ENCODE measurements around the gene ADCY5.

Gene ADCY5

DNA sequence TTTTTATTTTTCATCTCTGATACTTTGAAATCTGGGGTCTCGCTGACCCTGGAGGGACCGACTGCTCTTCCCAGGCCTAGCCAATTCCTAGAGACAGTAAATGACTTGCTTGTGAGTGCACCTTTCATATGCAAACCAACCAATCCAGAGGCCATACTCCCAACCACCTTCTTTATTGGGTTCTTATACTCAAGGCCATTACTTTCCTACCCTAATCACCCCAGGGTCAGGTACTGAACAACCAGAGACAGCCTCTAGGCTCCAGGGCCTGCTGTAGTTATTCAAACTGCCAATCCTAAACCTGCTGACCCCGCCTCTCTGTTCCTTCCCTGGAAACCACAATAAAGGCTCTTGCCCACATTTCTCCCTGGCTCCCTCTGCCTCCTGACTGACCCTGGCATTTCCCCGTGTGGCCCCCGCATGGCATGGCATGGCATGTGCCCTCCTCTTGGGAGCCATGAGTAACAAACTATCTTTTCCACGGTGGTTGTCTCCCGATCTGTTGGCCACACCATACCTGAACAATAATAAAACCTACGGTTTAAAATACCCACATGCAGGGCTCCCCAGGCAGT, 42.9 kb downstream of the ADCY5 start:
- Histone ChIP-seq H3K9me3 (ENCODE audit: control insufficient read depth, insufficient read depth, low read depth, low read length) (no peaks in the 10 kb centered on the region), H3K27me3 (ENCODE audit: control insufficient read depth, insufficient read depth, low read length) (peaks cover 13% of the 10 kb centered on the region; the same call in 1 of the 2 replicates), H3K4me3 (ENCODE audit: low read depth, low read length) (no peak overlapping the region), H3K36me3 (ENCODE audit: control insufficient read depth, insufficient read depth, low read length) (no peaks in the 10 kb centered on the region), H3K27ac (ENCODE audit: low read depth, low read length) (no peak overlapping the region), H3K4me1 (ENCODE audit: control insufficient read depth, insufficient read depth, low read length) (peaks cover 11% of the 10 kb centered on the region), H3K9ac (ENCODE audit: low read length) (no peak overlapping the region)

DNA sequence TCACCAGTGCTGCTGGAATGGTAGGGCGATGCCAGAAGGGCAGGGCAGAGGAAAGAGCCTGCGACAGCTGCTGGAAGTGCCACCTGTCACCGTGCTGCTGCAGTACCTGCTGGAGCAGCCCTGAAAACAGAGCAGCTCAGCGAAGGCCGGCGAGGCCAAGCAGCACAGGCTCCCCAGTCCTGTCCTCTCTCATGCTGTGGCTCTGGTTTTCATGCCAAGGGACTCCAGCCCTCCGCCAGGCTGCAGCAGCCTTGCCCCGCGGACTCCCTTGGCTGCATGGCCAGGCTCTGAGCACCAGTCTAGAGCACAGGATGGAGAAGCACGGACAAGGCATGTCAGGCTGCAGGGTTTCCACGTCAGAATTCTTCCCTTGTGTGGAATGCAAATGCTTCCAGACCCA, 43.9 kb downstream of the ADCY5 start:
- H3K27ac ChIP-seq (ENCODE audit: low read depth, low read length), result no peak overlapping the region
- H3K4me3 ChIP-seq (ENCODE audit: low read depth, low read length), result no peak overlapping the region
- peaks cover 10% of the 10 kb centered on the region for H3K4me1 ChIP-seq (ENCODE audit: control insufficient read depth, insufficient read depth, low read length)
- H3K27me3 ChIP-seq (ENCODE audit: control insufficient read depth, insufficient read depth, low read length), result peaks cover 13% of the 10 kb centered on the region; the same call in 1 of the 2 replicates
- H3K9ac ChIP-seq (ENCODE audit: low read length), result no peak overlapping the region
- no peaks in the 10 kb centered on the region for H3K9me3 ChIP-seq (ENCODE audit: control insufficient read depth, insufficient read depth, low read depth, low read length)
- H3K36me3 ChIP-seq (ENCODE audit: control insufficient read depth, insufficient read depth, low read length), result no peaks in the 10 kb centered on the region

DNA sequence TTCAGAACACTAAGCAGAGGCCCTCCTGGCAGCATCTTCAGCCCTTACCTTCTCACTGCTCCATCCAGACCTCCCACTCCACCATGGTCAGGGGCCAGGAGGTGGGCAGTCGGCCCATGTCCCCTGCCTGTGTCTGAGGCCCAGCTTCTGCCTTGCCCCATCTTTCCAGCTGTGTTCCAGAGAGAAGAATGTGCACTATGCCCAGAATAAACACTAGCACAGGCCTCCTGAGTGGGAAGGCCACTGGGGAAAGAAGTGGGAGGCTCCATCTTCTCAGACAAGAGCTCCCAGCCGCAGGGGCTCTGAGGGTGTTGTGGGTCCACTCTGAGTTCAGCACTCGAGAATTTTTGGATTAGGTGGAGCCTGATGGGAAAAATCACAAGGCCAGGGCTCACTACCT, 44.5 kb downstream of the ADCY5 start:
- no peaks in the 10 kb centered on the region for H3K9me3 ChIP-seq (ENCODE audit: control insufficient read depth, insufficient read depth, low read depth, low read length)
- peaks cover 8% of the 10 kb centered on the region for H3K4me1 ChIP-seq (ENCODE audit: control insufficient read depth, insufficient read depth, low read length)
- peaks cover 13% of the 10 kb centered on the region; the same call in 1 of the 2 replicates for H3K27me3 ChIP-seq (ENCODE audit: control insufficient read depth, insufficient read depth, low read length)
- H3K27ac ChIP-seq (ENCODE audit: low read depth, low read length), result no peak overlapping the region
- no peak overlapping the region for H3K9ac ChIP-seq (ENCODE audit: low read length)
- no peak overlapping the region for H3K4me3 ChIP-seq (ENCODE audit: low read depth, low read length)
- no peaks in the 10 kb centered on the region for H3K36me3 ChIP-seq (ENCODE audit: control insufficient read depth, insufficient read depth, low read length)

DNA sequence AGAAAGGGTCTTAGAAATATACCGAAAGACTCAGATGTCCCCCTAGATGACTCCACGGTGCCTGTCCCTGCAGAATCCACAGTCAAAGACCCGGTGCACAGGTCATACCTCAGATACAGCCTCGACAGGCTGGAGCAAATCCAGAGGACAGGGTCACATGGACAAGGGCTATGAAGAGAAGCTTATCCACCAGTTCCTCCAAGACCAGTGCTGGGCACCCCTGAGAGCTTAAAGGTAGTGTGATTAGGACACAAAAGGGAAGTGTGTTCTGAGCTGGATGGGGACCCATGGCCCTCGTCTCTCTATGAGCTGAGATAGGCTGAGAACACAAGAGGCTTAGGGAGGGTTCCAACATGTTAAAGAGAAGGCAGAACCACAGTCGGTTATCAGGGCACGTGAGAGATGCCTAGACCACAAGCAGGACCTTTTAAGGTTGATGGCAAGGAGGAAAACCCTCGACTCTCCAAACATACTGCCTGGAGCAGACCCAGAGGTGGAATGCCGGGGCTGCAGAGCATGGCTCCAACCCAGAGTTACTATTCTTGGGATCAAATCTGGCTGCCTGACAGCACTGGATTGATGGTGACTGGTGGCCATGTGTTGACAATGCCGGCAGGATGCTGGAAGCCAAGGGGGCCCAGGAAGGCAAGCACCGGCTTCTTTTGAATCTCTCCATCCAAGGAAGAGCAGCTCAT, 46.9 kb downstream of the ADCY5 start:
- no peak overlapping the region for H3K9ac ChIP-seq (ENCODE audit: low read length)
- no peak overlapping the region for H3K27ac ChIP-seq (ENCODE audit: low read depth, low read length)
- no peaks in the 10 kb centered on the region for H3K9me3 ChIP-seq (ENCODE audit: control insufficient read depth, insufficient read depth, low read depth, low read length)
- no peak overlapping the region for H3K4me3 ChIP-seq (ENCODE audit: low read depth, low read length)
- H3K4me1 ChIP-seq (ENCODE audit: control insufficient read depth, insufficient read depth, low read length), result peaks cover 6% of the 10 kb centered on the region; the same call in 1 of the 2 replicates
- peaks cover 18% of the 10 kb centered on the region; the same call in 1 of the 2 replicates for H3K27me3 ChIP-seq (ENCODE audit: control insufficient read depth, insufficient read depth, low read length)
- H3K36me3 ChIP-seq (ENCODE audit: control insufficient read depth, insufficient read depth, low read length), result no peaks in the 10 kb centered on the region

GRCh38 chr3:123400169-123400568, 48.7 kb downstream of the ADCY5 start:
- Histone ChIP-seq H3K9ac (ENCODE audit: low read length) (no peak overlapping the region), H3K9me3 (ENCODE audit: control insufficient read depth, insufficient read depth, low read depth, low read length) (no peaks in the 10 kb centered on the region), H3K4me1 (ENCODE audit: control insufficient read depth, insufficient read depth, low read length) (no peaks in the 10 kb centered on the region), H3K27me3 (ENCODE audit: control insufficient read depth, insufficient read depth, low read length) (peaks cover 18% of the 10 kb centered on the region; the same call in 1 of the 2 replicates), H3K4me3 (ENCODE audit: low read depth, low read length) (no peak overlapping the region), H3K36me3 (ENCODE audit: control insufficient read depth, insufficient read depth, low read length) (no peaks in the 10 kb centered on the region), H3K27ac (ENCODE audit: low read depth, low read length) (no peak overlapping the region)

GRCh38 chr3:123399653-123400052, 49.2 kb downstream of the ADCY5 start:
- H3K36me3 ChIP-seq (ENCODE audit: control insufficient read depth, insufficient read depth, low read length), result no peaks in the 10 kb centered on the region
- H3K9ac ChIP-seq (ENCODE audit: low read length), result no peak overlapping the region
- H3K4me3 ChIP-seq (ENCODE audit: low read depth, low read length), result no peak overlapping the region
- H3K27me3 ChIP-seq (ENCODE audit: control insufficient read depth, insufficient read depth, low read length), result peaks cover 18% of the 10 kb centered on the region; the same call in 1 of the 2 replicates
- no peak overlapping the region for H3K27ac ChIP-seq (ENCODE audit: low read depth, low read length)
- no peaks in the 10 kb centered on the region for H3K4me1 ChIP-seq (ENCODE audit: control insufficient read depth, insufficient read depth, low read length)
- H3K9me3 ChIP-seq (ENCODE audit: control insufficient read depth, insufficient read depth, low read depth, low read length), result no peaks in the 10 kb centered on the region

GRCh38 chr3:123397921-123398785, 50.7 kb downstream of the ADCY5 start:
- H3K4me1 ChIP-seq (ENCODE audit: control insufficient read depth, insufficient read depth, low read length), result no peaks in the 10 kb centered on the region
- H3K36me3 ChIP-seq (ENCODE audit: control insufficient read depth, insufficient read depth, low read length), result no peaks in the 10 kb centered on the region
- no peak overlapping the region for H3K27ac ChIP-seq (ENCODE audit: low read depth, low read length)

GRCh38 chr3:123397050-123397590, 51.8 kb downstream of the ADCY5 start:
- H3K9me3 ChIP-seq (ENCODE audit: control insufficient read depth, insufficient read depth, low read depth, low read length), result no peaks in the 10 kb centered on the region
- H3K27me3 ChIP-seq (ENCODE audit: control insufficient read depth, insufficient read depth, low read length), result peaks cover 5% of the 10 kb centered on the region; the same call in 1 of the 2 replicates

More at GRCh38 chr3:123397921-123398785, 50.7 kb downstream of the ADCY5 start:
- Histone ChIP-seq H3K27me3 (ENCODE audit: control insufficient read depth, insufficient read depth, low read length) (peaks cover 5% of the 10 kb centered on the region; the same call in 1 of the 2 replicates), H3K9me3 (ENCODE audit: control insufficient read depth, insufficient read depth, low read depth, low read length) (no peaks in the 10 kb centered on the region), H3K4me3 (ENCODE audit: low read depth, low read length) (no peak overlapping the region), H3K9ac (ENCODE audit: low read length) (no peak overlapping the region)

GRCh38 chr3:123396171-123397049, 52.5 kb downstream of the ADCY5 start:
- Histone ChIP-seq H3K27ac (ENCODE audit: low read depth, low read length) (no peak overlapping the region), H3K27me3 (ENCODE audit: control insufficient read depth, insufficient read depth, low read length) (peaks cover 5% of the 10 kb centered on the region; the same call in 1 of the 2 replicates), H3K4me3 (ENCODE audit: low read depth, low read length) (no peak overlapping the region), H3K9me3 (ENCODE audit: control insufficient read depth, insufficient read depth, low read depth, low read length) (no peaks in the 10 kb centered on the region), H3K36me3 (ENCODE audit: control insufficient read depth, insufficient read depth, low read length) (no peaks in the 10 kb centered on the region), H3K4me1 (ENCODE audit: control insufficient read depth, insufficient read depth, low read length) (no peaks in the 10 kb centered on the region), H3K9ac (ENCODE audit: low read length) (no peak overlapping the region)

More at GRCh38 chr3:123397050-123397590, 51.8 kb downstream of the ADCY5 start:
- Histone ChIP-seq H3K36me3 (ENCODE audit: control insufficient read depth, insufficient read depth, low read length) (no peaks in the 10 kb centered on the region), H3K4me3 (ENCODE audit: low read depth, low read length) (no peak overlapping the region), H3K27ac (ENCODE audit: low read depth, low read length) (no peak overlapping the region), H3K4me1 (ENCODE audit: control insufficient read depth, insufficient read depth, low read length) (no peaks in the 10 kb centered on the region), H3K9ac (ENCODE audit: low read length) (no peak overlapping the region)

GRCh38 chr3:123395235-123395634, 53.7 kb downstream of the ADCY5 start:
- no peak overlapping the region for H3K27ac ChIP-seq (ENCODE audit: low read depth, low read length)
- H3K27me3 ChIP-seq (ENCODE audit: control insufficient read depth, insufficient read depth, low read length), result peaks cover 5% of the 10 kb centered on the region; the same call in 1 of the 2 replicates
- no peaks in the 10 kb centered on the region for H3K36me3 ChIP-seq (ENCODE audit: control insufficient read depth, insufficient read depth, low read length)
- H3K9me3 ChIP-seq (ENCODE audit: control insufficient read depth, insufficient read depth, low read depth, low read length), result no peaks in the 10 kb centered on the region
- no peak overlapping the region for H3K9ac ChIP-seq (ENCODE audit: low read length)
- H3K4me3 ChIP-seq (ENCODE audit: low read depth, low read length), result no peak overlapping the region
- no peaks in the 10 kb centered on the region for H3K4me1 ChIP-seq (ENCODE audit: control insufficient read depth, insufficient read depth, low read length)
